ENCODE results near the gene TPCN1.

Gene TPCN1

GRCh38 chr12:113230315-113231234 lies 9.3 kb downstream of the TPCN1 start:
- H3K4me1 ChIP-seq (ENCODE audit: control insufficient read depth, insufficient read depth, low read length) = no peaks in the 10 kb centered on the region
- POLR2A ChIA-PET = no interaction called here

GRCh38 chr12:113231235-113232088 lies 10.2 kb downstream of the TPCN1 start:
- TF ChIP-seq ZNF548 (tag by site-specific recombination; IDR thresholded peaks at IDR 0.05) (peak; percentile 99), ZNF184 (tag by site-specific recombination; IDR thresholded peaks at IDR 0.05) (no peak)
- H3K27ac ChIP-seq (ENCODE audit: extremely low read depth, low read depth, low read length) = no peak overlapping the region
- ChIA-PET CTCF (no interaction called here), POLR2A (interaction anchor here (1.2 kb wide), 1 partner anchor 10 kb away, joined by 6 read pairs; the partner anchor contains the start of gene TPCN1)
- no peaks in the 10 kb centered on the region for H3K4me1 ChIP-seq (ENCODE audit: control insufficient read depth, insufficient read depth, low read length)
- H3K9me3 ChIP-seq (ENCODE audit: control insufficient read depth, insufficient read depth, low read depth, low read length) = no peaks in the 10 kb centered on the region
- peaks cover 0 to 55% of the 10 kb centered on the region in 2 experiments; a peak in 1 of 3 replicates for H3K36me3 ChIP-seq (ENCODE audit: control insufficient read depth in 2 of 2, insufficient read depth in 1 of 2, low read length in 2 of 2)
- H3K4me3 ChIP-seq (ENCODE audit: low read depth, low read length) = no peak overlapping the region

More at GRCh38 chr12:113230315-113231234, 9.3 kb downstream of the TPCN1 start:
- CTCF ChIA-PET = interaction anchor here (1.3 kb wide), 1 partner anchor 56 kb away, joined by 6 read pairs; no protein-coding TSS in a partner anchor
- TF ChIP-seq ZNF747 (tag by site-specific recombination; IDR thresholded peaks at IDR 0.05) (no peak), ZNF518A (tag by site-specific recombination; conservative IDR thresholded peaks at IDR 0.05; ENCODE audit: low read depth) (no peak), HOXA7 (CRISPR knock-in tag; IDR thresholded peaks at IDR 0.05; ENCODE audit: borderline replicate concordance) (no peak), HOXC10 (CRISPR knock-in tag; IDR thresholded peaks at IDR 0.05) (no peak), SETDB1 (IDR thresholded peaks at IDR 0.05; ENCODE audit: insufficient read length, low read length) (no peak), KLF9 (tag by site-specific recombination; IDR thresholded peaks at IDR 0.05; ENCODE audit: low read depth) (no peak), ZNF623 (tag by site-specific recombination; IDR thresholded peaks at IDR 0.05) (no peak)
- no peaks in the 10 kb centered on the region for H3K9me3 ChIP-seq (ENCODE audit: control insufficient read depth, insufficient read depth, low read depth, low read length)
- H3K27ac ChIP-seq (ENCODE audit: extremely low read depth, low read depth, low read length) = no peak overlapping the region
- H3K36me3 ChIP-seq (ENCODE audit: control insufficient read depth in 2 of 2, insufficient read depth in 1 of 2, low read length in 2 of 2) = peaks cover 0 to 55% of the 10 kb centered on the region in 2 experiments; a peak in 1 of 3 replicates
- H3K4me3 ChIP-seq (ENCODE audit: low read depth, low read length) = no peak overlapping the region

- no peaks in the 10 kb centered on the region for H3K4me1 ChIP-seq (ENCODE audit: control insufficient read depth, insufficient read depth, low read length)
- H3K27ac ChIP-seq (ENCODE audit: extremely low read depth, low read depth, low read length) = no peak overlapping the region
- CTCF ChIA-PET = no interaction called here
- H3K9me3 ChIP-seq (ENCODE audit: control insufficient read depth, insufficient read depth, low read depth, low read length) = no peaks in the 10 kb centered on the region
- TF ChIP-seq ZNF280D (tag by site-specific recombination; IDR thresholded peaks at IDR 0.05) = no peak
- no peak for TF ChIP-seq ZNF341 (tag by site-specific recombination; IDR thresholded peaks at IDR 0.05; ENCODE audit: low read depth)
- no peak overlapping the region for H3K4me3 ChIP-seq (ENCODE audit: low read depth, low read length)
- POLR2A ChIA-PET = interaction anchor here (1.2 kb wide), 1 partner anchor 11 kb away, joined by 6 read pairs; the partner anchor contains the start of gene TPCN1
- peaks cover 0 to 49% of the 10 kb centered on the region in 2 experiments; a peak in 1 of 3 replicates for H3K36me3 ChIP-seq (ENCODE audit: control insufficient read depth in 2 of 2, insufficient read depth in 1 of 2, low read length in 2 of 2)
Measured at GRCh38 chr12:113232089-113232839, 11.0 kb downstream of the TPCN1 start.

Measured in HEK293 (cell line).